Osteoblast (primary cell): ENCODE data around the gene ENOX1. TPM values are rescaled to one million over a fixed set of nuclear protein-coding genes. Genes with fewer than 3 reads are reported as not detected.
A peak's percentile ranks its signal among the peaks of the same experiment; 100 is the strongest.

Source experiments
- DNase-seq: peaks from one replicate; pipeline ENCODE4 v3.0.0; 2011; ENCODE audit warnings: low spot score, mixed read lengths; ENCODE audit not compliant: insufficient read length; ENCODE audit errors: missing footprints
- H2AFZ ChIP-seq: 2 replicates; pipeline ENCODE4 v1.6.0; 2011; ENCODE audit warnings: mild to moderate bottlenecking, low read length
- H3K27ac ChIP-seq: 2 replicates; pipeline ENCODE4 v1.5.1; 2011; ENCODE audit warnings: mild to moderate bottlenecking, low read depth, low read length, moderate library complexity
- H3K27me3 ChIP-seq: 2 replicates; pipeline ENCODE4 v1.6.0; 2012; ENCODE audit warnings: mild to moderate bottlenecking, control low read depth, inconsistent platforms, low read length, moderate library complexity; ENCODE audit not compliant: insufficient read depth
- H3K36me3 ChIP-seq: 2 replicates; pipeline ENCODE4 v1.5.1; 2011; ENCODE audit warnings: mild to moderate bottlenecking, low read length, control low read depth, moderate library complexity; ENCODE audit not compliant: insufficient read depth
- H3K4me1 ChIP-seq: 2 replicates; pipeline ENCODE4 v1.5.1; 2011; ENCODE audit warnings: mild to moderate bottlenecking, low read length, control low read depth, moderate library complexity; ENCODE audit not compliant: insufficient read depth
- H3K4me2 ChIP-seq: 2 replicates; pipeline ENCODE4 v1.6.0; 2011; ENCODE audit warnings: mild to moderate bottlenecking, low read length; ENCODE audit not compliant: insufficient read depth
- H3K4me3 ChIP-seq: fragments of 200-600 bp; sonication (generic); 3 replicates; pipeline ENCODE4 v1.5.1; 2012; ENCODE audit warnings: mild to moderate bottlenecking, low read length, inconsistent platforms; ENCODE audit not compliant: insufficient read depth
- H3K79me2 ChIP-seq: 2 replicates; pipeline ENCODE4 v1.6.0; 2012; ENCODE audit warnings: mild to moderate bottlenecking, low read length, control low read depth, inconsistent platforms; ENCODE audit not compliant: insufficient read depth
- H3K9me3 ChIP-seq: 2 replicates; pipeline ENCODE4 v1.5.1; 2011; ENCODE audit warnings: low read depth, low read length, control low read depth
- H4K20me1 ChIP-seq: 2 replicates; pipeline ENCODE4 v1.6.0; 2012; ENCODE audit warnings: mild to moderate bottlenecking, low read length, control low read depth; ENCODE audit not compliant: insufficient read depth
- CTCF ChIP-seq: IDR thresholded peaks from 2 replicates; pipeline ENCODE4 v1.5.1; 2011; ENCODE audit warnings: mild to moderate bottlenecking, low read depth, low read length, moderate library complexity; ENCODE audit errors: extremely low read depth
- total RNA-seq: library from RNA; depleted of rRNA; stranded (reverse); fragments of >200 nt; gene quantifications from 2 replicates; pipeline ENCODE4 v1.2.3, GENCODE V29; 2012

ENOX1 gene
- total RNA-seq, 1 donor: 5.4 TPM

- Histone ChIP-seq H3K9me3 (no peaks in the 10 kb centered on the region), H4K20me1 (no peaks in the 10 kb centered on the region), H3K4me3 (no peak overlapping the region), H3K27ac (no peak overlapping the region), H3K4me2 (no peak overlapping the region), H3K27me3 (no peaks in the 10 kb centered on the region), H3K4me1 (peaks cover 30% of the 10 kb centered on the region), H3K36me3 (no peaks in the 10 kb centered on the region), H2AFZ (no peak overlapping the region), H3K79me2 (no peaks in the 10 kb centered on the region)
- TF ChIP-seq CTCF: no peak
- DNase-seq: no peak
These were observed 500.7 kb downstream of the ENOX1 start for GRCh38 chr13:43285933-43286597.

- H2AFZ ChIP-seq: no peak overlapping the region
- TF ChIP-seq CTCF: no peak
- no peaks in the 10 kb centered on the region for H3K9me3 ChIP-seq
- no peak for DNase-seq
- H4K20me1 ChIP-seq: no peaks in the 10 kb centered on the region
- no peak overlapping the region for H3K4me3 ChIP-seq
- H3K36me3 ChIP-seq: no peaks in the 10 kb centered on the region
- peaks cover 26% of the 10 kb centered on the region for H3K4me1 ChIP-seq
- peak overlapping the region; percentile 1 for H3K27ac ChIP-seq
- peak overlapping the region; percentile 21 for H3K4me2 ChIP-seq
- H3K79me2 ChIP-seq: no peaks in the 10 kb centered on the region
- H3K27me3 ChIP-seq: no peaks in the 10 kb centered on the region
These were observed 502.6 kb downstream of the ENOX1 start for GRCh38 chr13:43284162-43284561.

GRCh38 chr13:43279696-43280095 is 507.1 kb downstream of the ENOX1 start:
- DNase-seq: no peak
- H3K27ac ChIP-seq: no peak overlapping the region
- H3K9me3 ChIP-seq: no peaks in the 10 kb centered on the region
- H3K4me1 ChIP-seq: peaks cover 12% of the 10 kb centered on the region
- H3K4me2 ChIP-seq: no peak overlapping the region
- H3K27me3 ChIP-seq: no peaks in the 10 kb centered on the region
- no peaks in the 10 kb centered on the region for H4K20me1 ChIP-seq
- H2AFZ ChIP-seq: no peak overlapping the region
- H3K36me3 ChIP-seq: no peaks in the 10 kb centered on the region
- no peak for TF ChIP-seq CTCF
- H3K79me2 ChIP-seq: no peaks in the 10 kb centered on the region
- no peak overlapping the region for H3K4me3 ChIP-seq

- no peaks in the 10 kb centered on the region for H4K20me1 ChIP-seq
- no peaks in the 10 kb centered on the region for H3K9me3 ChIP-seq
- H3K27me3 ChIP-seq: no peaks in the 10 kb centered on the region
- H2AFZ ChIP-seq: no peak overlapping the region
- no peak overlapping the region for H3K27ac ChIP-seq
- no peak for DNase-seq
- no peak for TF ChIP-seq CTCF
- H3K36me3 ChIP-seq: no peaks in the 10 kb centered on the region
- no peak overlapping the region for H3K4me2 ChIP-seq
- H3K4me3 ChIP-seq: no peak overlapping the region
- no peaks in the 10 kb centered on the region for H3K79me2 ChIP-seq
- peaks cover 4% of the 10 kb centered on the region for H3K4me1 ChIP-seq
These were observed 508.6 kb downstream of the ENOX1 start for GRCh38 chr13:43278127-43278526.
